Fibroblast of skin of scalp (primary cell): ENCODE results near the gene C12orf76.
"Not testable (repeated sequence)": the region's sequence is repeated elsewhere in the genome, so short reads cannot be mapped to it uniquely, and the experiment has no call there.

Experiments
- DNase-seq: peaks from one replicate; pipeline ENCODE4 v3.0.0-alpha.2; 2013

The C12orf76 gene

GRCh38 chr12:110020956-110021355, 27.4 kb downstream of the C12orf76 start:
- no peak for DNase-seq

- no peak for DNase-seq
These were observed 33.2 kb downstream of the C12orf76 start for GRCh38 chr12:110015132-110015531.

GRCh38 chr12:110012659-110013058, 35.7 kb downstream of the C12orf76 start:
- DNase-seq, result no peak

- no peak for DNase-seq
These were observed 36.2 kb downstream of the C12orf76 start for GRCh38 chr12:110012137-110012536.

GRCh38 chr12:110010853-110011723, 37.2 kb downstream of the C12orf76 start:
- DNase-seq, result no peak

- not testable (repeated sequence) for DNase-seq
These were observed 39.5 kb downstream of the C12orf76 start for GRCh38 chr12:110008681-110009398.

- no peak for DNase-seq
These were observed 40.4 kb downstream of the C12orf76 start for GRCh38 chr12:110007881-110008280.

GRCh38 chr12:110006115-110006514, 42.2 kb downstream of the C12orf76 start:
- no peak for DNase-seq

GRCh38 chr12:110005319-110005973, 42.9 kb downstream of the C12orf76 start:
- DNase-seq, result no peak

GRCh38 chr12:110004598-110004997, 43.7 kb downstream of the C12orf76 start:
- DNase-seq, result no peak

- DNase-seq, result no peak
These were observed 45.4 kb downstream of the C12orf76 start for GRCh38 chr12:110002676-110003515.

- DNase-seq, result peak; percentile 86
These were observed 46.7 kb downstream of the C12orf76 start for GRCh38 chr12:110001596-110001995.

- DNase-seq, result peak; percentile 43
These were observed 48.3 kb downstream of the C12orf76 start for GRCh38 chr12:109999983-110000505.

- no peak for DNase-seq
These were observed 48.7 kb downstream of the C12orf76 start for GRCh38 chr12:109999649-109999971.

- DNase-seq, result peak; percentile 97
These were observed 49.2 kb downstream of the C12orf76 start, which contains the start of gene ANKRD13A for GRCh38 chr12:109998904-109999648. Gene ANKRD13A, plus strand, starts transcription at chr12:109999430. Its CDS starts 259 bp downstream, at chr12:109999689.

- DNase-seq, result peak; percentile 52
These were observed 50.0 kb downstream of the C12orf76 start for GRCh38 chr12:109998241-109998903.

- no peak for DNase-seq
These were observed 50.9 kb downstream of the C12orf76 start for GRCh38 chr12:109997393-109997792.

- no peak for DNase-seq
These were observed 51.9 kb downstream of the C12orf76 start for GRCh38 chr12:109996483-109996853.

- peak; percentile 92 for DNase-seq
These were observed 52.4 kb downstream of the C12orf76 start, which contains the start of gene GIT2 for GRCh38 chr12:109995686-109996482. Gene GIT2, minus strand, starts transcription at chr12:109996368. Its CDS starts 144 bp downstream, at chr12:109996224.

- DNase-seq, result no peak
These were observed 53.0 kb downstream of the C12orf76 start for GRCh38 chr12:109995361-109995685.
